Suprapubic skin (tissue), 4 donors: ENCODE measurements around the gene DDX25. TPM values are rescaled to one million over a fixed set of nuclear protein-coding genes. Genes with fewer than 3 reads are reported as not detected.
A peak's percentile ranks its signal among the peaks of the same experiment; 100 is the strongest.
"Not testable (repeated sequence)": the region's sequence is repeated elsewhere in the genome, so short reads cannot be mapped to it uniquely, and the experiment has no call there.

Source experiments
- DNase-seq, 2 donors: peaks; one replicate each; pipeline ENCODE4 v3.0.0-alpha.2; 2019; ENCODE audit warnings: low spot score in 2 of 2
- H3K27ac ChIP-seq: fragments of 200-600 bp; sonication (generic); one replicate; pipeline ENCODE4 v1.5.1; 2019
- H3K27me3 ChIP-seq: fragments of 200-600 bp; sonication (generic); one replicate; pipeline ENCODE4 v1.5.1; 2019
- H3K36me3 ChIP-seq: fragments of 200-600 bp; sonication (generic); one replicate; pipeline ENCODE4 v1.5.1; 2019
- H3K4me1 ChIP-seq: fragments of 200-600 bp; sonication (generic); one replicate; pipeline ENCODE4 v1.5.1; 2019
- H3K4me3 ChIP-seq: fragments of 200-600 bp; sonication (generic); one replicate; pipeline ENCODE4 v1.5.1; 2019; ENCODE audit warnings: mild to moderate bottlenecking
- H3K9me3 ChIP-seq: fragments of 200-600 bp; sonication (generic); one replicate; pipeline ENCODE4 v1.5.1; 2019
- CTCF ChIP-seq, 2 donors: fragments of 200-600 bp in 1 of 2; fragments of 450-650 bp in 1 of 2; sonication (generic) in 1 of 2; IDR thresholded peaks; one replicate each; pipeline ENCODE4 v1.5.1; 2016 to 2019; ENCODE audit warnings: antibody characterized with exemption in 2 of 2, mild to moderate bottlenecking in 1 of 2, moderate library complexity in 1 of 2
- EP300 ChIP-seq: sonication (generic); formaldehyde crosslinking; IDR thresholded peaks from one replicate; pipeline ENCODE4 v1.6.1; 2017; ENCODE audit warnings: antibody characterized with exemption
- POLR2A ChIP-seq, 2 donors: fragments of 450-650 bp; IDR thresholded peaks; one replicate each; pipeline ENCODE4 v1.6.1; 2017; ENCODE audit warnings: antibody characterized with exemption in 2 of 2, mild to moderate bottlenecking in 2 of 2, moderate library complexity in 2 of 2
- POLR2AphosphoS5 ChIP-seq, 3 donors: sonication (generic); formaldehyde crosslinking; IDR thresholded peaks; one replicate each; pipeline ENCODE4 v1.6.1; 2017; ENCODE audit warnings: antibody characterized with exemption in 3 of 3
- WGBS: methylation state at CpG from one replicate; pipeline ENCODE4 v1.1.5; 2018; 5-methylcytosine and 5-hydroxymethylcytosine counted together
- total RNA-seq, 4 donors: library from RNA; depleted of rRNA; stranded (reverse); fragments of >200 nt; gene quantifications; one replicate each; pipeline ENCODE4 v1.1.0, GENCODE V29; 2016

DDX25 gene
- total RNA-seq, result 1 to 10 TPM in 1 of 4 donors, under 1 TPM in 2, not detected in 1; 0.15 to 1.2 (median 0.32) TPM

GRCh38 chr11:125903711-125904659 lies at the start of gene DDX25:
Gene DDX25, plus strand, starts transcription at chr11:125904508. Its CDS starts 10 bp downstream, at chr11:125904518.
- peak within 1 kb of the TSS; percentile 56 for H3K4me3 ChIP-seq
- H3K4me1 ChIP-seq, result peaks cover 25% of the 10 kb centered on the region
- TF ChIP-seq CTCF (IDR thresholded peaks at IDR 0.05), result no peak
- no peak for TF ChIP-seq EP300
- TF ChIP-seq POLR2A (IDR thresholded peaks at IDR 0.05), result no peak
- no peak for TF ChIP-seq POLR2AphosphoS5 (IDR thresholded peaks at IDR 0.05)
- 5% methylated on average over 34 of the region's 81 CpGs for WGBS
- H3K27ac ChIP-seq, result no peak within 1 kb of the TSS
- H3K9me3 ChIP-seq, result no peaks in the 10 kb centered on the region
- no peak for DNase-seq
- H3K27me3 ChIP-seq, result peaks cover 29% of the 10 kb centered on the region
- peaks cover 10% of the 10 kb centered on the region for H3K36me3 ChIP-seq

- WGBS, result 94% methylated on average over 9 of the region's 9 CpGs
- H3K27me3 ChIP-seq, DNase-seq, H3K4me1 ChIP-seq, H3K9me3 ChIP-seq, H3K27ac ChIP-seq, H3K4me3 ChIP-seq, H3K36me3 ChIP-seq: not testable (repeated sequence)
Measured at GRCh38 chr11:125857670-125858069, 46.6 kb upstream of the DDX25 start.

GRCh38 chr11:125862786-125863185 lies 41.5 kb upstream of the DDX25 start:
- H3K9me3 ChIP-seq, H3K36me3 ChIP-seq, H3K27me3 ChIP-seq, H3K27ac ChIP-seq, H3K4me1 ChIP-seq, DNase-seq, H3K4me3 ChIP-seq: not testable (repeated sequence)
- WGBS, result no CpG with 5 or more reads among the region's 33 CpGs

GRCh38 chr11:125865354-125865753 lies 39.0 kb upstream of the DDX25 start:
- H3K4me1 ChIP-seq, H3K36me3 ChIP-seq, H3K4me3 ChIP-seq, DNase-seq, H3K27me3 ChIP-seq, H3K27ac ChIP-seq, H3K9me3 ChIP-seq: not testable (repeated sequence)
- WGBS, result 91% methylated on average over 4 of the region's 4 CpGs

GRCh38 chr11:125869521-125869920 lies 34.8 kb upstream of the DDX25 start:
- Histone ChIP-seq H3K4me1 (no peaks in the 10 kb centered on the region), H3K36me3 (no peaks in the 10 kb centered on the region), H3K9me3 (no peaks in the 10 kb centered on the region), H3K27me3 (no peaks in the 10 kb centered on the region), H3K4me3 (no peak overlapping the region), H3K27ac (no peak overlapping the region)
- 59% methylated on average over 2 of the region's 2 CpGs for WGBS
- TF ChIP-seq CTCF (IDR thresholded peaks at IDR 0.05), result no peak
- no peak for TF ChIP-seq POLR2AphosphoS5 (IDR thresholded peaks at IDR 0.05)
- TF ChIP-seq POLR2A (IDR thresholded peaks at IDR 0.05), result no peak
- no peak for TF ChIP-seq EP300
- DNase-seq, result no peak

GRCh38 chr11:125871391-125872137 lies 32.7 kb upstream of the DDX25 start:
- 80% methylated on average over 10 of the region's 10 CpGs for WGBS
- Histone ChIP-seq H3K9me3 (no peaks in the 10 kb centered on the region), H3K27me3 (no peaks in the 10 kb centered on the region), H3K36me3 (no peaks in the 10 kb centered on the region), H3K27ac (no peak overlapping the region), H3K4me1 (no peaks in the 10 kb centered on the region), H3K4me3 (no peak overlapping the region)
- TF ChIP-seq POLR2A (IDR thresholded peaks at IDR 0.05) (no peak), CTCF (IDR thresholded peaks at IDR 0.05) (no peak), POLR2AphosphoS5 (IDR thresholded peaks at IDR 0.05) (no peak), EP300 (no peak)
- DNase-seq, result no peak
